ENCODE results near the gene CREB5. TPM values are rescaled to one million over a fixed set of nuclear protein-coding genes. Genes with fewer than 3 reads are reported as not detected.

Gene CREB5
- total RNA-seq, 2 donors from 2014 or later, result 0.53 to 2.6 TPM

GRCh38 chr7:28672397-28672797 lies 260.1 kb downstream of the CREB5 start:
- H3K27me3 Mint-ChIP-seq (ENCODE audit: insufficient read depth), result peaks cover 17% of the 10 kb centered on the region
- peak overlapping the region; percentile 16 for H3K27ac ChIP-seq (ENCODE audit: low read depth, low read length)
- no peak for TF ChIP-seq CTCF (conservative IDR thresholded peaks at IDR 0.05)
- peak; percentile 57 for DNase-seq
- peaks cover 40% of the 10 kb centered on the region for H3K4me1 Mint-ChIP-seq
- H3K9me3 ChIP-seq (ENCODE audit: control insufficient read depth, low read length), result no peaks in the 10 kb centered on the region
- H3K36me3 Mint-ChIP-seq (ENCODE audit: low read depth), result no peaks in the 10 kb centered on the region
- H3K4me1 ChIP-seq (ENCODE audit: control insufficient read depth, insufficient read depth, low read length), result peaks cover 10% of the 10 kb centered on the region
- 42 to 56% methylated on average over 2 to 3 of the region's 3 CpGs for WGBS, 2 experiments (ENCODE audit: insufficient coverage in 1 of 2, insufficient read length in 1 of 2)
- peak overlapping the region; percentile 33 for H3K27ac Mint-ChIP-seq
- no peak overlapping the region for H3K9ac ChIP-seq (ENCODE audit: extremely low read depth, low read length, poor library complexity, severe bottlenecking)
- no peak overlapping the region for H3K4me3 Mint-ChIP-seq
- no peaks in the 10 kb centered on the region for H3K36me3 ChIP-seq (ENCODE audit: control insufficient read depth, insufficient read depth, low read length)
- no peaks in the 10 kb centered on the region for H3K9me3 Mint-ChIP-seq
- H3K4me3 ChIP-seq (ENCODE audit: low read length), result no peak overlapping the region
- H3K27me3 ChIP-seq (ENCODE audit: control insufficient read depth, insufficient read depth, low read length, poor library complexity, severe bottlenecking), result peaks cover 39% of the 10 kb centered on the region

GRCh38 chr7:28674359-28674782 lies 262.1 kb downstream of the CREB5 start:
- Mint-ChIP-seq H3K36me3 (ENCODE audit: low read depth) (no peaks in the 10 kb centered on the region), H3K9me3 (no peaks in the 10 kb centered on the region), H3K4me1 (peaks cover 40% of the 10 kb centered on the region), H3K4me3 (no peak overlapping the region), H3K27me3 (ENCODE audit: insufficient read depth) (peaks cover 14% of the 10 kb centered on the region), H3K27ac (no peak overlapping the region)
- peaks cover 23% of the 10 kb centered on the region for H3K27me3 ChIP-seq (ENCODE audit: control insufficient read depth, insufficient read depth, low read length, poor library complexity, severe bottlenecking)
- WGBS, 2 experiments (ENCODE audit: insufficient coverage in 1 of 2, insufficient read length in 1 of 2), result 79 to 91% methylated on average over 4 to 5 of the region's 5 CpGs
- TF ChIP-seq CTCF (conservative IDR thresholded peaks at IDR 0.05), result no peak
- no peak overlapping the region for H3K4me3 ChIP-seq (ENCODE audit: low read length)
- H3K27ac ChIP-seq (ENCODE audit: low read depth, low read length), result no peak overlapping the region
- no peak overlapping the region for H3K9ac ChIP-seq (ENCODE audit: extremely low read depth, low read length, poor library complexity, severe bottlenecking)
- DNase-seq, result no peak
- no peaks in the 10 kb centered on the region for H3K36me3 ChIP-seq (ENCODE audit: control insufficient read depth, insufficient read depth, low read length)
- H3K4me1 ChIP-seq (ENCODE audit: control insufficient read depth, insufficient read depth, low read length), result peaks cover 10% of the 10 kb centered on the region
- H3K9me3 ChIP-seq (ENCODE audit: control insufficient read depth, low read length), result no peaks in the 10 kb centered on the region

GRCh38 chr7:28675429-28675828 lies 263.1 kb downstream of the CREB5 start:
- 62 to 66% methylated on average over 3 of the region's 3 CpGs for WGBS, 2 experiments (ENCODE audit: insufficient coverage in 1 of 2, insufficient read length in 1 of 2)

More at GRCh38 chr7:28675429-28675828, 263.1 kb downstream of the CREB5 start:
- H3K36me3 Mint-ChIP-seq (ENCODE audit: low read depth), result no peaks in the 10 kb centered on the region
- TF ChIP-seq CTCF (conservative IDR thresholded peaks at IDR 0.05), result no peak
- Histone ChIP-seq H3K36me3 (ENCODE audit: control insufficient read depth, insufficient read depth, low read length) (no peaks in the 10 kb centered on the region), H3K4me3 (ENCODE audit: low read length) (no peak overlapping the region), H3K4me1 (ENCODE audit: control insufficient read depth, insufficient read depth, low read length) (peaks cover 10% of the 10 kb centered on the region), H3K9me3 (ENCODE audit: control insufficient read depth, low read length) (no peaks in the 10 kb centered on the region), H3K27me3 (ENCODE audit: control insufficient read depth, insufficient read depth, low read length, poor library complexity, severe bottlenecking) (peaks cover 12% of the 10 kb centered on the region), H3K9ac (ENCODE audit: extremely low read depth, low read length, poor library complexity, severe bottlenecking) (no peak overlapping the region), H3K27ac (ENCODE audit: low read depth, low read length) (no peak overlapping the region)
- H3K27ac Mint-ChIP-seq, result peak overlapping the region; percentile 8
- no peaks in the 10 kb centered on the region for H3K9me3 Mint-ChIP-seq
- peaks cover 40% of the 10 kb centered on the region for H3K4me1 Mint-ChIP-seq
- no peak overlapping the region for H3K4me3 Mint-ChIP-seq
- H3K27me3 Mint-ChIP-seq (ENCODE audit: insufficient read depth), result peaks cover 5% of the 10 kb centered on the region
- DNase-seq, result no peak
